GM10248 (cell line): ENCODE data around the gene STK17B.

Source experiments
- CTCF ChIA-PET: fragments of 300-600 bp; sonication (Branson Sonifier 250); formaldehyde crosslinking; extraction: SDS; loops from one replicate; lab custom pipeline; 2021; ENCODE audit warnings: antibody characterized with exemption; lab: Yijun Ruan, JAX
- POLR2A ChIA-PET: fragments of 350-650 bp; sonication (Branson Sonifier 250); formaldehyde crosslinking; extraction: SDS; loops from one replicate; lab custom pipeline; 2020; ENCODE audit warnings: antibody characterized with exemption; lab: Yijun Ruan, JAX
- DNase-seq: peaks from one replicate; pipeline ENCODE4 v3.0.0; 2012; ENCODE audit errors: extremely low spot score
- CTCF ChIP-seq: IDR thresholded peaks from 2 replicates; pipeline ENCODE4 v1.5.1; 2012; ENCODE audit warnings: mild to moderate bottlenecking, low read depth; ENCODE audit errors: extremely low read depth, missing control alignments, control extremely low read depth

STK17B gene

GRCh38 chr2:196137271-196137670 lies 34.1 kb downstream of the STK17B start:
- CTCF ChIA-PET, result interaction anchor here (2.0 kb wide), 1 partner anchor 20 kb away, joined by 5 read pairs; no protein-coding TSS in a partner anchor
- no peak for DNase-seq
- POLR2A ChIA-PET, result no interaction called here
- TF ChIP-seq CTCF, result no peak

- ChIA-PET CTCF (no interaction called here), POLR2A (no interaction called here)
These were observed 35.2 kb downstream of the STK17B start for GRCh38 chr2:196136151-196136550.

GRCh38 chr2:196131949-196132925 lies 39.1 kb downstream of the STK17B start:
- POLR2A ChIA-PET, result no interaction called here
- DNase-seq, result no peak

More at GRCh38 chr2:196136151-196136550, 35.2 kb downstream of the STK17B start:
- no peak for DNase-seq
- no peak for TF ChIP-seq CTCF

GRCh38 chr2:196131384-196131937 lies 39.9 kb downstream of the STK17B start:
- POLR2A ChIA-PET, result no interaction called here
- peak; percentile 22 for TF ChIP-seq CTCF
- CTCF ChIA-PET, result interaction anchor here (0.8 to 1.6 kb wide), 5 partner anchors 9 to 54 kb away, joined by 3 to 4 read pairs (median 3); no protein-coding TSS in a partner anchor
- no peak for DNase-seq

More at GRCh38 chr2:196131949-196132925, 39.1 kb downstream of the STK17B start:
- TF ChIP-seq CTCF, result no peak
- CTCF ChIA-PET, result interaction anchor here (0.8 to 1.6 kb wide), 4 partner anchors 9 to 55 kb away, joined by 3 to 4 read pairs (median 4); no protein-coding TSS in a partner anchor

- POLR2A ChIA-PET, result no interaction called here
- DNase-seq, result no peak
- CTCF ChIA-PET, result interaction anchor here (1.4 kb wide), 1 partner anchor 52 kb away, joined by 3 read pairs; no protein-coding TSS in a partner anchor
- TF ChIP-seq CTCF, result no peak
These were observed 41.1 kb downstream of the STK17B start for GRCh38 chr2:196130039-196130825.
